Measurements from ENCODE around the gene EVC2.

EVC2 gene

GRCh38 chr4:5658974-5659373 lies 49.4 kb downstream of the EVC2 start:
- in situ Hi-C loops (cut with HindIII; ENCODE audit: low sequenced_read_pairs) = no loop called here
- no peak for DNase-seq (ENCODE audit: low read depth, low spot score)
- H3K4me3 ChIP-seq (ENCODE audit: low read depth, low read length) = no peak overlapping the region
- TF ChIP-seq CTCF (IDR thresholded peaks at IDR 0.05; ENCODE audit: low read depth, low read length) = no peak

GRCh38 chr4:5656415-5656814 lies 51.9 kb downstream of the EVC2 start:
- in situ Hi-C loops (cut with HindIII; ENCODE audit: low sequenced_read_pairs) = no loop called here
- H3K4me3 ChIP-seq (ENCODE audit: low read depth, low read length) = no peak overlapping the region
- no peak for DNase-seq (ENCODE audit: low read depth, low spot score)
- TF ChIP-seq CTCF (IDR thresholded peaks at IDR 0.05; ENCODE audit: low read depth, low read length) = no peak

GRCh38 chr4:5654791-5655190 lies 53.6 kb downstream of the EVC2 start:
- no peak for DNase-seq (ENCODE audit: low read depth, low spot score)
- H3K4me3 ChIP-seq (ENCODE audit: low read depth, low read length) = no peak overlapping the region
- no peak for TF ChIP-seq CTCF (IDR thresholded peaks at IDR 0.05; ENCODE audit: low read depth, low read length)
- in situ Hi-C loops (cut with HindIII; ENCODE audit: low sequenced_read_pairs) = no loop called here

- H3K4me3 ChIP-seq (ENCODE audit: low read depth, low read length) = no peak overlapping the region
- no peak for DNase-seq (ENCODE audit: low read depth, low spot score)
- no peak for TF ChIP-seq CTCF (IDR thresholded peaks at IDR 0.05; ENCODE audit: low read depth, low read length)
- in situ Hi-C loops (cut with HindIII; ENCODE audit: low sequenced_read_pairs) = no loop called here
Observed at GRCh38 chr4:5651089-5651488, 57.3 kb downstream of the EVC2 start.

- no peak for DNase-seq (ENCODE audit: low read depth, low spot score)
- TF ChIP-seq CTCF (IDR thresholded peaks at IDR 0.05; ENCODE audit: low read depth, low read length) = no peak
- H3K4me3 ChIP-seq (ENCODE audit: low read depth, low read length) = no peak overlapping the region
Observed at GRCh38 chr4:5650040-5650439, 58.3 kb downstream of the EVC2 start.

GRCh38 chr4:5647351-5647750 lies 61.0 kb downstream of the EVC2 start:
- in situ Hi-C loops (cut with HindIII; ENCODE audit: low sequenced_read_pairs) = no loop called here
- DNase-seq (ENCODE audit: low read depth, low spot score) = no peak
- H3K4me3 ChIP-seq (ENCODE audit: low read depth, low read length) = no peak overlapping the region
- no peak for TF ChIP-seq CTCF (IDR thresholded peaks at IDR 0.05; ENCODE audit: low read depth, low read length)

More at GRCh38 chr4:5650040-5650439, 58.3 kb downstream of the EVC2 start:
- in situ Hi-C loops (cut with HindIII; ENCODE audit: low sequenced_read_pairs) = no loop called here

GRCh38 chr4:5640096-5640495 lies 68.3 kb downstream of the EVC2 start:
- DNase-seq (ENCODE audit: low read depth, low spot score) = no peak
- TF ChIP-seq CTCF (IDR thresholded peaks at IDR 0.05; ENCODE audit: low read depth, low read length) = no peak
- in situ Hi-C loops (cut with HindIII; ENCODE audit: low sequenced_read_pairs) = no loop called here
- no peak overlapping the region for H3K4me3 ChIP-seq (ENCODE audit: low read depth, low read length)

All from astrocyte of the spinal cord (primary cell).